Fibroblast of skin of right quadriceps (primary cell): ENCODE data around the gene ZC3HAV1.
"Not testable (repeated sequence)": the region's sequence is repeated elsewhere in the genome, so short reads cannot be mapped to it uniquely, and the experiment has no call there.

Source experiments
- DNase-seq: peaks from one replicate; pipeline ENCODE4 v3.0.0-alpha.2; 2013

Gene ZC3HAV1

GRCh38 chr7:139084709-139085108 is 24.8 kb downstream of the ZC3HAV1 start:
- no peak for DNase-seq

- no peak for DNase-seq
These were observed 27.9 kb downstream of the ZC3HAV1 start for GRCh38 chr7:139081584-139081983.

GRCh38 chr7:139080905-139081304 is 28.6 kb downstream of the ZC3HAV1 start:
- DNase-seq: no peak

GRCh38 chr7:139079861-139080260 is 29.7 kb downstream of the ZC3HAV1 start:
- no peak for DNase-seq

- no peak for DNase-seq
These were observed 30.6 kb downstream of the ZC3HAV1 start for GRCh38 chr7:139078911-139079310.

- DNase-seq: no peak
These were observed 31.1 kb downstream of the ZC3HAV1 start for GRCh38 chr7:139078399-139078798.

GRCh38 chr7:139077706-139078105 is 31.8 kb downstream of the ZC3HAV1 start:
- DNase-seq: not testable (repeated sequence)

- no peak for DNase-seq
These were observed 33.4 kb downstream of the ZC3HAV1 start for GRCh38 chr7:139075871-139076686.

GRCh38 chr7:139075031-139075652 is 34.4 kb downstream of the ZC3HAV1 start:
- DNase-seq: peak; percentile 73

GRCh38 chr7:139072796-139073195 is 36.7 kb downstream of the ZC3HAV1 start:
- no peak for DNase-seq

- DNase-seq: no peak
These were observed 37.8 kb downstream of the ZC3HAV1 start for GRCh38 chr7:139071680-139072079.

GRCh38 chr7:139068544-139069399 is 40.7 kb downstream of the ZC3HAV1 start:
- DNase-seq: no peak

- no peak for DNase-seq
These were observed 43.2 kb downstream of the ZC3HAV1 start for GRCh38 chr7:139066315-139066714.

- DNase-seq: no peak
These were observed 44.2 kb downstream of the ZC3HAV1 start for GRCh38 chr7:139065323-139065722.

GRCh38 chr7:139061416-139061815 is 48.1 kb downstream of the ZC3HAV1 start:
- DNase-seq: no peak

GRCh38 chr7:139060695-139061237 is 48.8 kb downstream of the ZC3HAV1 start:
- DNase-seq: no peak

GRCh38 chr7:139059905-139060304 is 49.6 kb downstream of the ZC3HAV1 start:
- no peak for DNase-seq

- peak; percentile 60 for DNase-seq
These were observed 50.6 kb downstream of the ZC3HAV1 start for GRCh38 chr7:139058943-139059342.

- no peak for DNase-seq
These were observed 53.8 kb downstream of the ZC3HAV1 start for GRCh38 chr7:139055674-139056073.

GRCh38 chr7:139054656-139055055 is 54.9 kb downstream of the ZC3HAV1 start:
- not testable (repeated sequence) for DNase-seq

GRCh38 chr7:139054101-139054500 is 55.4 kb downstream of the ZC3HAV1 start:
- DNase-seq: no peak

- no peak for DNase-seq
These were observed 57.9 kb downstream of the ZC3HAV1 start for GRCh38 chr7:139051655-139052054.

GRCh38 chr7:139049936-139050335 is 59.6 kb downstream of the ZC3HAV1 start:
- peak; percentile 33 for DNase-seq
